M059J (cell line): Measurements from ENCODE around the gene NDOR1. TPM values are rescaled to one million over a fixed set of nuclear protein-coding genes. Genes with fewer than 3 reads are reported as not detected.

ENCODE experiments used
- DNase-seq: peaks from one replicate; pipeline ENCODE4 v3.0.0-alpha.2; 2012; ENCODE audit warnings: low read depth
- total RNA-seq: library from RNA; depleted of rRNA; stranded (reverse); fragments of >200 nt; shearing (Covaris generic); gene quantifications from 2 replicates; pipeline ENCODE4 v1.2.3, GENCODE V29; 2014

The NDOR1 gene
- total RNA-seq, 1 experiment from 2014 or later = 17.6 TPM

- DNase-seq = no peak
These were observed 37.5 kb upstream of the NDOR1 start for GRCh38 chr9:137167747-137168572.

GRCh38 chr9:137168573-137168903 lies 37.0 kb upstream of the NDOR1 start:
- no peak for DNase-seq

- DNase-seq = peak; percentile 49
These were observed 36.3 kb upstream of the NDOR1 start for GRCh38 chr9:137168904-137169856.

GRCh38 chr9:137169896-137170358 lies 35.6 kb upstream of the NDOR1 start, which contains the start of gene LRRC26:
LRRC26 (minus strand) TSS chr9:137170051; CDS start chr9:137169943, 108 bp downstream.
- no peak for DNase-seq

GRCh38 chr9:137170486-137171148 lies 34.9 kb upstream of the NDOR1 start:
- DNase-seq = no peak

- no peak for DNase-seq
These were observed 34.2 kb upstream of the NDOR1 start for GRCh38 chr9:137171149-137171900.

- DNase-seq = peak; percentile 50
These were observed 32.4 kb upstream of the NDOR1 start for GRCh38 chr9:137172901-137173795.

- DNase-seq = no peak
These were observed 31.5 kb upstream of the NDOR1 start for GRCh38 chr9:137173796-137174664.

GRCh38 chr9:137174722-137175293 lies 30.7 kb upstream of the NDOR1 start:
- no peak for DNase-seq

GRCh38 chr9:137175345-137175961 lies 30.0 kb upstream of the NDOR1 start:
- DNase-seq = no peak

GRCh38 chr9:137176302-137177182 lies 29.0 kb upstream of the NDOR1 start:
- DNase-seq = peak; percentile 38

GRCh38 chr9:137178201-137178938 lies 27.1 kb upstream of the NDOR1 start:
- DNase-seq = peak; percentile 60

- no peak for DNase-seq
These were observed 26.4 kb upstream of the NDOR1 start for GRCh38 chr9:137178939-137179630.

- DNase-seq = no peak
These were observed 25.7 kb upstream of the NDOR1 start for GRCh38 chr9:137179761-137180160.

- no peak for DNase-seq
These were observed 25.0 kb upstream of the NDOR1 start for GRCh38 chr9:137180491-137180890.

GRCh38 chr9:137181680-137182079 lies 23.8 kb upstream of the NDOR1 start:
- no peak for DNase-seq
